Measurements from ENCODE around the gene FZR1.

DNA sequence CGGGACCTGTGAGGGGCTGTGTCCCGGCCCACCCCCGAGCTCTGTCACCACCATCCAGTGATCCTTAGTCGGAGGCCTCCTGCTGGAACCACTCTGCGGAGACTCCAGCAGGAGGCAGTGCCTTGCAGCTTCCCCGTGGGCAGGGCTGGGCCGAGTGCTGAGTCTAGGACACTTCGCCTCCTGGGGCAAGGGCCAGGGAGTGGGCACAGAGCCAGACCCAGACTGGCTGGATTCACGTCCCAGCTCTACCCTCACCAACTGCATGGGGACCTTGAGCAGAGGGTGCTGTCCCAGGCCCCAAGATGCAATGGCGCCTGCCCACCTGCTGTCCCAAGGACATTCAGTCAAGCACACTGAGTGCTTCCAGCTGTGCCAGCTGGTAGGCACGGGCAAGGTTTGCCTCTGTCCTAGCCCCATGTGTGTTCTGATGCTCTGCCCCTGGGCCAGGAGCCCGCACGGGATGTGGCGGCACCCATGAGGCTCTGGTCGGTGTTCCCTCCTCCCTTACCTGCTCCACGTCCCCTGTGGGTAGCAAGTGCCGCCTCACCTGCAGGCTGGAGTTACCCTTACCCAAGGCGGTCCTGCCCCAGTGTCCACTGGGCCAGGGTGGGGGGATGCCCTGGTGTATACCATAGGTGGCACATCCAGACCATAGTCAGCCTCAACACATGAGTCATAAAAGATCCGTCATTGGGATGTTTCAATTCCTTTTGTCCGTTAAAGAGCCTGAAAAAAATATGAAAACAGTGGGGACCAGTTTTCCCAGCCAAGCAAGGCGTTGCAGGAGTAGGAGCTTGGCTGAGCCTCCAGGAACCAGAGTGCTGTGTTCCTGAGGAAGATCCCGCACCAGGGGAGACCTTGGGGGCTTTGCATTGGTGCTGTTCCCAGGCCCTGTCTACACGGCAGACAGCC, 7.4 kb downstream of the FZR1 start:
- no peak for TF ChIP-seq POLR2AphosphoS5 (IDR thresholded peaks at IDR 0.05; ENCODE audit: borderline replicate concordance, low read depth, low read length)
- TF ChIP-seq EZH2 (IDR thresholded peaks at IDR 0.05), result no peak
- no peak for TF ChIP-seq FOXP2 (optimal IDR thresholded peaks at IDR 0.05; ENCODE audit: control extremely low read depth, extremely low read length, insufficient read depth)
